ENCODE results near the gene MMP24OS. TPM values are rescaled to one million over a fixed set of nuclear protein-coding genes. Genes with fewer than 3 reads are reported as not detected.
A peak's percentile ranks its signal among the peaks of the same experiment; 100 is the strongest.
"Not testable (repeated sequence)": the region's sequence is repeated elsewhere in the genome, so short reads cannot be mapped to it uniquely, and the experiment has no call there.

MMP24OS gene
- total RNA-seq, 4 donors from 2014 or later = 19.6 to 47.2 (median 26.9) TPM

DNA sequence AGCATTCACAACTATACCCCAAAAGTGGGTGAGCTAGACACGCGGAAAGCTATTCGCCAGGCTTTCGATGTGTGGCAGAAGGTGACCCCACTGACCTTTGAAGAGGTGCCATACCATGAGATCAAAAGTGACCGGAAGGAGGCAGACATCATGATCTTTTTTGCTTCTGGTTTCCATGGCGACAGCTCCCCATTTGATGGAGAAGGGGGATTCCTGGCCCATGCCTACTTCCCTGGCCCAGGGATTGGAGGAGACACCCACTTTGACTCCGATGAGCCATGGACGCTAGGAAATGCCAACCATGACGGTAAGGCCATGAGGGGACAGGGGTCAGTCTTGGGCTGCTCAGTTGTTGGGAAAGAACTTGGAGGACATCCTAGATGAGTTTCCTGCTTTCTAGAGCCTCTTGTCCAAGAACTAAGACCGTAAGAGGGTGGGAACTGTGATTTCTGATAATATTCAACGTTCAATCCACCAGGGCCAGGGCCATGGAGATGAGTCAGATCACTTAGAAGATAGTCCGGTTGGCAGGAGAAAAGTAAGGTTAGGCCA, 23.4 kb downstream of the MMP24OS start:
- peak; percentile 66 for ATAC-seq
- TF ChIP-seq POLR2AphosphoS5 (IDR thresholded peaks at IDR 0.05) (no peak), POLR2A (IDR thresholded peaks at IDR 0.05) (no peak), EP300 (IDR thresholded peaks at IDR 0.05) (no peak)
- TF ChIP-seq, protein P1, sequence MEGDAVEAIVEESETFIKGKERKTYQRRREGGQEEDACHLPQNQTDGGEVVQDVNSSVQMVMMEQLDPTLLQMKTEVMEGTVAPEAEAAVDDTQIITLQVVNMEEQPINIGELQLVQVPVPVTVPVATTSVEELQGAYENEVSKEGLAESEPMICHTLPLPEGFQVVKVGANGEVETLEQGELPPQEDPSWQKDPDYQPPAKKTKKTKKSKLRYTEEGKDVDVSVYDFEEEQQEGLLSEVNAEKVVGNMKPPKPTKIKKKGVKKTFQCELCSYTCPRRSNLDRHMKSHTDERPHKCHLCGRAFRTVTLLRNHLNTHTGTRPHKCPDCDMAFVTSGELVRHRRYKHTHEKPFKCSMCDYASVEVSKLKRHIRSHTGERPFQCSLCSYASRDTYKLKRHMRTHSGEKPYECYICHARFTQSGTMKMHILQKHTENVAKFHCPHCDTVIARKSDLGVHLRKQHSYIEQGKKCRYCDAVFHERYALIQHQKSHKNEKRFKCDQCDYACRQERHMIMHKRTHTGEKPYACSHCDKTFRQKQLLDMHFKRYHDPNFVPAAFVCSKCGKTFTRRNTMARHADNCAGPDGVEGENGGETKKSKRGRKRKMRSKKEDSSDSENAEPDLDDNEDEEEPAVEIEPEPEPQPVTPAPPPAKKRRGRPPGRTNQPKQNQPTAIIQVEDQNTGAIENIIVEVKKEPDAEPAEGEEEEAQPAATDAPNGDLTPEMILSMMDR (IDR thresholded peaks at IDR 0.05) = no peak
- WGBS, 2 donors (ENCODE audit: low coverage in 1 of 2) = 77 to 94% methylated on average over 6 to 10 of the region's 12 CpGs

DNA sequence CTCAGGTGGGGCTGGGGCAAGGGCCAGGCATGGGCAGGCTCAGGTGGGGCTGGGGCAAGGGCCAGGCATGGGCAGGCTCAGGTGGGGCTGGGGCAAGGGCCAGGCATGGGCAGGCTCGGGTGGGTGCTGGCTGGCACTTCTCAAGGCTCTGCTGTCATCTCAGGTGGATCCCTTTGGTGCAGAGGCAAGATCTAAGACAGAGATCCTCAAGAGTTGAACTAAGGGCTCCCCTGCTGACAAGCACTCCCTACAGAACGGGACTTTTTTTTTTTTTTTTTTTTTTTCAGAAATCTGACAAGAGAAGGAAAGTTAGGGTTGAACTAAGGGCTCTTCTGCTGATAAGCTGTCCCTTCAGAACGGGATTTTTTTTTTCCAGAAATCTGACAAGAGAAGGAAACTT, 24.9 kb downstream of the MMP24OS start:
- Histone ChIP-seq H3K27me3 (no peaks in the 10 kb centered on the region), H3K27ac (no peak overlapping the region), H3K4me3 (no peak overlapping the region), H3K36me3 (peaks cover 0 to 31% of the 10 kb centered on the region in 2 donors), H3K9me3 (no peaks in the 10 kb centered on the region), H3K4me1 (no peaks in the 10 kb centered on the region)
- TF ChIP-seq, protein P1 (IDR thresholded peaks at IDR 0.05) = no peak
- TF ChIP-seq EP300 (IDR thresholded peaks at IDR 0.05) (no peak), POLR2AphosphoS5 (IDR thresholded peaks at IDR 0.05) (no peak), POLR2A (IDR thresholded peaks at IDR 0.05) (no peak)
- ATAC-seq = no peak
- 50 to 70% methylated on average over 2 of the region's 3 CpGs for WGBS, 2 donors (ENCODE audit: low coverage in 1 of 2)

More for the DNA sequence above, 23.4 kb downstream of the MMP24OS start:
- H3K4me3 ChIP-seq = no peak overlapping the region
- H3K4me1 ChIP-seq = no peaks in the 10 kb centered on the region
- no peak overlapping the region for H3K27ac ChIP-seq
- no peaks in the 10 kb centered on the region for H3K27me3 ChIP-seq
- H3K36me3 ChIP-seq = peaks cover 0 to 26% of the 10 kb centered on the region in 2 donors
- no peaks in the 10 kb centered on the region for H3K9me3 ChIP-seq

DNA sequence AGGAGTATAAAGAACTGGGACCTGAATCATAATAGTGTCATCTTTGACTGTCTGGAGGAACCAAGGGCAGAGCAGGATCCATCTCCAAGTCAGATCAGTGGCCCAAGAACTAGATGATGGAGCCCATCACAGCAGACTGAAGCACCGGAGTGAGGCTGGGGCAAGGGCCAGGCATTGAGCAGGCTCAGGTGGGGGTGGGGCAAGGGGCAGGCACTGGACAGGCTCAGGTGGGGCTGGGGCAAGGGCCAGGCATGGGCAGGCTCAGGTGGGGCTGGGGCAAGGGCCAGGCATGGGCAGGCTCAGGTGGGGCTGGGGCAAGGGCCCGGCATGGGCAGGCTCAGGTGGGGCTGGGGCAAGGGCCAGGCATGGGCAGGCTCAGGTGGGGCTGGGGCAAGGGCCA, 25.3 kb downstream of the MMP24OS start:
- H3K9me3 ChIP-seq, ATAC-seq, H3K27me3 ChIP-seq, H3K4me1 ChIP-seq, H3K4me3 ChIP-seq, H3K27ac ChIP-seq: not testable (repeated sequence)
- WGBS, 2 donors (ENCODE audit: low coverage in 1 of 2) = no CpG with 5 or more reads among the region's 2 CpGs
- peaks cover 0 to 31% of the 10 kb centered on the region in 2 donors for H3K36me3 ChIP-seq

DNA sequence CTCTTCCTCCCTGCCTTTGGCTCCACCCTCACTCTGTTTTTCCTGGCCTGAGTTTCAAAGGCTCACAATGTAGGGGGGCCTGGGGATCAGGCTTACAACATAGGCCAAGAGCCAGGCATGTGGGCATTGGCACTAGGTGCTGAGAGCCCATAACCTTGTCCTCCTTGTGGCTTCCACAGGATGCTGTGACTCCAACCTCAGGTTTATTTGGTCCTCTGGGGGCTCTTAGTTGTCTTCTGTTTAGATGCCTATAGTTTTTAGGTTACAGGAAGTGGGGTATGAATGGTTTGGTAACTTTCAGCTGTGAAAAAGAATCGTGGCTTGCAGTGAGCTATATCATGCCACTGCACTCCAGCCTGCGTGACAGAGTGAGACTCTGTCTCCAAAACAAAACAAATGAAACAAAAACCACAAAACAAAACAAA, 25.9 kb downstream of the MMP24OS start:
- Histone ChIP-seq H3K9me3 (no peaks in the 10 kb centered on the region), H3K4me3 (no peak overlapping the region), H3K27ac (no peak overlapping the region), H3K36me3 (peaks cover 0 to 31% of the 10 kb centered on the region in 2 donors), H3K4me1 (no peaks in the 10 kb centered on the region), H3K27me3 (no peaks in the 10 kb centered on the region)
- no peak for ATAC-seq
- WGBS, 2 donors (ENCODE audit: low coverage in 1 of 2) = 43 to 68% methylated on average over 2 of the region's 2 CpGs
- TF ChIP-seq POLR2AphosphoS5 (IDR thresholded peaks at IDR 0.05) (no peak), POLR2A (IDR thresholded peaks at IDR 0.05) (no peak), EP300 (IDR thresholded peaks at IDR 0.05) (no peak)
- TF ChIP-seq, protein P1 (IDR thresholded peaks at IDR 0.05) = no peak

DNA sequence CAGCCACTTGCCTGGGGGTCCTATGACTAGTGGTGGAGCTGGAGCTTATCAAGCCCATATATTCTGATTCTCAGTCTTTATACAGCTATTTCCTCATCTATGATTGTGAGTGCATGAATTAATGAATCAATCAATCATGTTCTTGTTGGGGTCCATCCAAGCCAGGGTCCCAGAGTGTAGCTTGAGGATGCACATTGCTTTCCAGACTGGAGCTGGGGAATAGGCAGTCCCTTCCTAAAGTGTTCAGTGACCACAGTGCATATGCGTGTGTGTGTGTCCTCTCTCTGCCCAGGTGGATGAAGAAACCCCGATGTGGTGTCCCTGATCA, 26.3 kb downstream of the MMP24OS start:
- Histone ChIP-seq H3K4me3 (no peak overlapping the region), H3K9me3 (no peaks in the 10 kb centered on the region), H3K27me3 (no peaks in the 10 kb centered on the region), H3K36me3 (peaks cover 0 to 34% of the 10 kb centered on the region in 2 donors), H3K27ac (no peak overlapping the region), H3K4me1 (no peaks in the 10 kb centered on the region)
- 94 to 100% methylated on average over 1 to 2 of the region's 2 CpGs for WGBS, 2 donors (ENCODE audit: low coverage in 1 of 2)
- no peak for ATAC-seq
- TF ChIP-seq POLR2AphosphoS5 (IDR thresholded peaks at IDR 0.05) (no peak), POLR2A (IDR thresholded peaks at IDR 0.05) (no peak), EP300 (IDR thresholded peaks at IDR 0.05) (no peak)
- TF ChIP-seq, protein P1 (IDR thresholded peaks at IDR 0.05) = no peak

All from gastroesophageal sphincter (tissue), 4 donors.